RWPE2 (cell line): ENCODE data around the gene MRPL41.

ENCODE experiments used
- ATAC-seq: fragments of 200-7000 bp; cut with Tn5 transposase; 3 replicates; pipeline ENCODE4 v1.9.1; 2021; ENCODE audit warnings: low read depth
- DNase-seq: peaks from one replicate; pipeline ENCODE4 v3.0.0-alpha.2; 2020; ENCODE audit warnings: low spot score
- H3K27ac ChIP-seq: fragments of 450-650 bp; 2 replicates; pipeline ENCODE4 v1.5.1; 2017; ENCODE audit warnings: mild to moderate bottlenecking; ENCODE audit not compliant: poor library complexity, severe bottlenecking
- H3K27me3 ChIP-seq: fragments of 250-450 bp; sonication (Bioruptor Pico); 2 replicates; pipeline ENCODE4 v1.5.1; 2021; ENCODE audit warnings: mild to moderate bottlenecking, moderate library complexity; ENCODE audit not compliant: insufficient read depth, poor library complexity, severe bottlenecking
- H3K36me3 ChIP-seq: fragments of 250-450 bp; sonication (Bioruptor Pico); 2 replicates; pipeline ENCODE4 v1.5.1; 2020; ENCODE audit warnings: low read depth, mild to moderate bottlenecking, moderate library complexity
- H3K4me1 ChIP-seq: fragments of 250-450 bp; sonication (Bioruptor Pico); 2 replicates; pipeline ENCODE4 v1.5.1; 2021; ENCODE audit warnings: mild to moderate bottlenecking, moderate library complexity; ENCODE audit not compliant: insufficient read depth, poor library complexity, severe bottlenecking
- H3K4me3 ChIP-seq: fragments of 250-450 bp; sonication (Bioruptor Pico); 2 replicates; pipeline ENCODE4 v1.5.1; 2021; ENCODE audit warnings: mild to moderate bottlenecking, moderate library complexity; ENCODE audit not compliant: severe bottlenecking
- H3K9me3 ChIP-seq: fragments of 250-450 bp; sonication (Bioruptor Pico); 2 replicates; pipeline ENCODE4 v1.5.1; 2021; ENCODE audit warnings: mild to moderate bottlenecking, moderate library complexity; ENCODE audit not compliant: severe bottlenecking
- CTCF ChIP-seq: fragments of 450-650 bp; IDR thresholded peaks from one replicate; pipeline ENCODE4 v1.5.1; 2017; ENCODE audit warnings: mild to moderate bottlenecking, moderate library complexity; ENCODE audit not compliant: poor library complexity, severe bottlenecking

The MRPL41 gene

GRCh38 chr9:137520614-137521404 lies 30.9 kb upstream of the MRPL41 start:
- Histone ChIP-seq H3K4me1 (no peaks in the 10 kb centered on the region), H3K4me3 (no peak overlapping the region), H3K36me3 (no peaks in the 10 kb centered on the region), H3K27me3 (no peaks in the 10 kb centered on the region), H3K9me3 (no peaks in the 10 kb centered on the region), H3K27ac (no peak overlapping the region)
- no peak for TF ChIP-seq CTCF
- no peak for ATAC-seq
- DNase-seq: no peak

- DNase-seq: no peak
- H3K9me3 ChIP-seq: no peaks in the 10 kb centered on the region
- no peaks in the 10 kb centered on the region for H3K27me3 ChIP-seq
- H3K27ac ChIP-seq: no peak overlapping the region
- no peaks in the 10 kb centered on the region for H3K4me1 ChIP-seq
- no peak overlapping the region for H3K4me3 ChIP-seq
- ATAC-seq: no peak
- no peaks in the 10 kb centered on the region for H3K36me3 ChIP-seq
- TF ChIP-seq CTCF: no peak
These were observed 30.2 kb upstream of the MRPL41 start for GRCh38 chr9:137521405-137521985.

DNA sequence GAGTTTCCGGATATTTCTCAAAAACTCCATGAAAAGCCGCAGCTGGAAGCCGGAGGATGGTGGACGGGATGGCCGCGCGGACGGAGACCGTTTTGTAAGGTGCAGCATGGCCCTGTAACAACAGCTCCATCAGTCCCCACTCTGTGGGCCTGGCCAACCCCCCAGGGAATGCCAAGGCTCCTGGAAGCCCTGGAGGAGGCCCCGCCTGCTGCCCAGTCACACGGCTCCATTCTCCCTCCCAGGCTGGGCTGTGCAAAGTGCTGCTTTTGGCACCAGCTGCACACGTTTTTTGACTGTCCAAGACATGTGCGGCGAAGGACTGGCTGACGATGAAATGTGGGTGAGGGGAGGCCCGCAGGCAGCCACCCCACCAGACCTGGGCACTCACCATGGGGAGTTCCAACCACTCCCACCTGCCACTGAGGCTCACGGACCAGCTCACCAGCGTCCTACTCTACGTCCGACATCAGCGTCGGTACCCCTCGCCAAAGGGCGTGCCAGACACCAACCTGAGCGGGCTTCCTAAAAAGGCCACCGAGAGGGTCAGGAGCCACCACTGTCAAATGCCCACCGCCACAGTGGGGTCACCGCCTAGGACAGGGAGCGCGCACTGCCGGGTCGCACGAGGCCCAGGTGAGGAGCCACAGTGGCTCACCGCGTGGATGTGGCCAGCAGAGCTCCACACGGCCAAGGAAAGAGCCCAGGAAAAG lies 28.8 kb upstream of the MRPL41 start:
- no peaks in the 10 kb centered on the region for H3K9me3 ChIP-seq
- TF ChIP-seq CTCF: no peak
- no peaks in the 10 kb centered on the region for H3K36me3 ChIP-seq
- DNase-seq (no peak), ATAC-seq (no peak)
- no peak overlapping the region for H3K4me3 ChIP-seq
- no peak overlapping the region for H3K27ac ChIP-seq
- H3K27me3 ChIP-seq: no peaks in the 10 kb centered on the region
- H3K4me1 ChIP-seq: no peaks in the 10 kb centered on the region

- no peaks in the 10 kb centered on the region for H3K27me3 ChIP-seq
- H3K9me3 ChIP-seq: no peaks in the 10 kb centered on the region
- H3K36me3 ChIP-seq: no peaks in the 10 kb centered on the region
- ATAC-seq (no peak), DNase-seq (no peak)
- no peaks in the 10 kb centered on the region for H3K4me1 ChIP-seq
- no peak overlapping the region for H3K27ac ChIP-seq
- TF ChIP-seq CTCF: no peak
- H3K4me3 ChIP-seq: no peak overlapping the region
These were observed 27.3 kb upstream of the MRPL41 start for GRCh38 chr9:137524161-137524980.
